ENCODE data around the gene DOCK2.

DNA sequence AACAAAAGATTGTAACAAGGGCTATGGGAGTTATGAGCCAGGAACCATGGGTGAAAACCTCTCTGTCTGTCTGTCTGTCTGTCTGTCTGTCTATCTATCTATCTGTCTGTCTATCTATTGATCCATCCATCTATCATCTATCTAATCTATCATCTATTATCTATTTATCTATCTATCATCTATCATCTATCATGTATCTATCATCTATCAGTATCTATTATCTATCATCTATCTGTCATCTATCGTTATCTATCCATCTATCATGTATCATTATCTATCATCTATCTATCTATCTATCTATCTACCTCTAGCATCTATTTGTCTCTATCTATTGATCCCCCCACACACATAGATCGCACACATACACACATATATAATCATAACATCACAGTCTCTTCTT is 230.3 kb downstream of the DOCK2 start:
- TF ChIP-seq, protein P1, sequence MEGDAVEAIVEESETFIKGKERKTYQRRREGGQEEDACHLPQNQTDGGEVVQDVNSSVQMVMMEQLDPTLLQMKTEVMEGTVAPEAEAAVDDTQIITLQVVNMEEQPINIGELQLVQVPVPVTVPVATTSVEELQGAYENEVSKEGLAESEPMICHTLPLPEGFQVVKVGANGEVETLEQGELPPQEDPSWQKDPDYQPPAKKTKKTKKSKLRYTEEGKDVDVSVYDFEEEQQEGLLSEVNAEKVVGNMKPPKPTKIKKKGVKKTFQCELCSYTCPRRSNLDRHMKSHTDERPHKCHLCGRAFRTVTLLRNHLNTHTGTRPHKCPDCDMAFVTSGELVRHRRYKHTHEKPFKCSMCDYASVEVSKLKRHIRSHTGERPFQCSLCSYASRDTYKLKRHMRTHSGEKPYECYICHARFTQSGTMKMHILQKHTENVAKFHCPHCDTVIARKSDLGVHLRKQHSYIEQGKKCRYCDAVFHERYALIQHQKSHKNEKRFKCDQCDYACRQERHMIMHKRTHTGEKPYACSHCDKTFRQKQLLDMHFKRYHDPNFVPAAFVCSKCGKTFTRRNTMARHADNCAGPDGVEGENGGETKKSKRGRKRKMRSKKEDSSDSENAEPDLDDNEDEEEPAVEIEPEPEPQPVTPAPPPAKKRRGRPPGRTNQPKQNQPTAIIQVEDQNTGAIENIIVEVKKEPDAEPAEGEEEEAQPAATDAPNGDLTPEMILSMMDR (IDR thresholded peaks at IDR 0.05): no peak
- TF ChIP-seq EP300 (IDR thresholded peaks at IDR 0.05) (no peak), POLR2A (IDR thresholded peaks at IDR 0.05) (no peak), POLR2AphosphoS5 (IDR thresholded peaks at IDR 0.05) (no peak)

Measured in upper lobe of left lung (tissue), 4 donors.